Neural cell (in vitro differentiated cells): ENCODE measurements around the gene CDK17. TPM values are rescaled to one million over a fixed set of nuclear protein-coding genes. Genes with fewer than 3 reads are reported as not detected.

ENCODE experiments used
- H2AFZ ChIP-seq: fragments of 200-600, 300-800 bp; sonication (generic), shearing (Covaris generic); 2 replicates; pipeline ENCODE4 v1.6.0; 2014; ENCODE audit warnings: low read depth, mild to moderate bottlenecking, antibody characterized with exemption, low read length, moderate library complexity
- H3F3A ChIP-seq: fragments of 200-600 bp; shearing (Covaris generic); 2 replicates; pipeline ENCODE4 v1.6.1; 2016; ENCODE audit warnings: mild to moderate bottlenecking, moderate library complexity, mixed read lengths, antibody characterized with exemption, low read length; ENCODE audit not compliant: insufficient read depth, poor library complexity, severe bottlenecking
- H3K27ac ChIP-seq: fragments of 200-600, 300-800 bp; sonication (generic), shearing (Covaris generic); 2 replicates; pipeline ENCODE4 v1.5.1; 2014; ENCODE audit warnings: mild to moderate bottlenecking, low read length, moderate library complexity
- H3K27me3 ChIP-seq: fragments of 300-800, 200-600 bp; sonication (generic), shearing (Covaris generic); 2 replicates; pipeline ENCODE4 v1.6.0; 2014; ENCODE audit warnings: mild to moderate bottlenecking, low read depth, low read length, moderate library complexity; ENCODE audit not compliant: insufficient read depth
- H3K36me3 ChIP-seq: fragments of 300-800, 200-600 bp; sonication (generic), shearing (Covaris generic); 2 replicates; pipeline ENCODE4 v1.5.1; 2014; ENCODE audit warnings: mild to moderate bottlenecking, antibody characterized with exemption, low read length, moderate library complexity; ENCODE audit not compliant: insufficient read depth
- H3K4me2 ChIP-seq: fragments of 300-800, 200-600 bp; sonication (generic), shearing (Covaris generic); 2 replicates; pipeline ENCODE4 v1.6.0; 2014; ENCODE audit warnings: mild to moderate bottlenecking, low read length
- H3K4me3 ChIP-seq: fragments of 300-800, 200-600 bp; sonication (generic), shearing (Covaris generic); 2 replicates; pipeline ENCODE4 v1.5.1; 2014; ENCODE audit warnings: mild to moderate bottlenecking, low read length, moderate library complexity
- H3K79me2 ChIP-seq: fragments of 200-600 bp; shearing (Covaris generic); replicated peaks from 2 replicates; pipeline ENCODE4 v1.6.0; 2014; ENCODE audit warnings: mild to moderate bottlenecking, low read length, moderate library complexity; ENCODE audit not compliant: insufficient read depth
- H3K9ac ChIP-seq: fragments of 300-800, 200-600 bp; sonication (generic), shearing (Covaris generic); 2 replicates; pipeline ENCODE4 v1.6.1; 2016; ENCODE audit warnings: mild to moderate bottlenecking, low read length, mixed read lengths
- H3K9me2 ChIP-seq: fragments of 200-600 bp; shearing (Covaris generic); 2 replicates; pipeline ENCODE4 v1.6.1; 2016; ENCODE audit warnings: mild to moderate bottlenecking, low read length, mixed read lengths; ENCODE audit not compliant: insufficient read depth
- H3K9me3 ChIP-seq: fragments of 200-600, 300-800 bp; sonication (generic), shearing (Covaris generic); 2 replicates; pipeline ENCODE4 v1.6.1; 2016; ENCODE audit warnings: mild to moderate bottlenecking, mixed run types, low read length, moderate library complexity, mixed read lengths
- H4K20me1 ChIP-seq: fragments of 200-600 bp; shearing (Covaris generic); 2 replicates; pipeline ENCODE4 v1.6.1; 2016; ENCODE audit warnings: mild to moderate bottlenecking, mixed run types; ENCODE audit not compliant: insufficient read depth
- EP300 ChIP-seq: fragments of 450-650 bp; conservative IDR thresholded peaks from 2 replicates; pipeline ENCODE4 v1.6.1; 2014; ENCODE audit warnings: antibody characterized with exemption, mild to moderate bottlenecking, moderate library complexity; ENCODE audit not compliant: poor library complexity, severe bottlenecking
- EZH2 ChIP-seq: fragments of 200-600, 300-800 bp; shearing (Covaris generic), sonication (generic); IDR thresholded peaks from 2 replicates; pipeline ENCODE4 v1.6.1; 2014; ENCODE audit warnings: antibody characterized with exemption, low read length, borderline replicate concordance, mild to moderate bottlenecking; ENCODE audit not compliant: insufficient read depth, poor library complexity, severe bottlenecking
- MXI1 ChIP-seq: fragments of 450-650 bp; conservative IDR thresholded peaks from 2 replicates; pipeline ENCODE4 v1.6.1; 2014; ENCODE audit warnings: antibody characterized with exemption, mild to moderate bottlenecking; ENCODE audit not compliant: poor library complexity, severe bottlenecking
- POLR2AphosphoS5 ChIP-seq: IDR thresholded peaks from 2 replicates; pipeline ENCODE4 v1.6.1; 2012
- RAD21 ChIP-seq: fragments of 450-650 bp; conservative IDR thresholded peaks from 2 replicates; pipeline ENCODE4 v1.6.1; 2014; ENCODE audit warnings: antibody characterized with exemption, mild to moderate bottlenecking, moderate library complexity
- SMC3 ChIP-seq: fragments of 450-650 bp; conservative IDR thresholded peaks from 2 replicates; pipeline ENCODE4 v1.6.1; 2014; ENCODE audit warnings: antibody characterized with exemption, mild to moderate bottlenecking, moderate library complexity; ENCODE audit not compliant: poor library complexity
- TAF1 ChIP-seq: IDR thresholded peaks from 2 replicates; pipeline ENCODE4 v1.6.1; 2012; ENCODE audit warnings: low read depth
- polyA plus RNA-seq: library from polyadenylated mRNA; depleted of rRNA; stranded (reverse); fragments of >200 nt; gene quantifications from 2 replicates; pipeline ENCODE4 v1.2.3, GENCODE V29; 2014
- TF ChIP-seq, protein P1 (sequence below): fragments of 450-650 bp; IDR thresholded peaks from 2 replicates; pipeline ENCODE4 v1.5.1; 2014; ENCODE audit warnings: antibody characterized with exemption, mild to moderate bottlenecking, moderate library complexity; ENCODE audit not compliant: poor library complexity, severe bottlenecking
- TF ChIP-seq, protein P2 (sequence below): IDR thresholded peaks from 2 replicates; pipeline ENCODE4 v1.6.1; 2012; ENCODE audit warnings: borderline replicate concordance

The CDK17 gene
- polyA plus RNA-seq, 1 donor from 2014 or later, result 119 TPM

DNA sequence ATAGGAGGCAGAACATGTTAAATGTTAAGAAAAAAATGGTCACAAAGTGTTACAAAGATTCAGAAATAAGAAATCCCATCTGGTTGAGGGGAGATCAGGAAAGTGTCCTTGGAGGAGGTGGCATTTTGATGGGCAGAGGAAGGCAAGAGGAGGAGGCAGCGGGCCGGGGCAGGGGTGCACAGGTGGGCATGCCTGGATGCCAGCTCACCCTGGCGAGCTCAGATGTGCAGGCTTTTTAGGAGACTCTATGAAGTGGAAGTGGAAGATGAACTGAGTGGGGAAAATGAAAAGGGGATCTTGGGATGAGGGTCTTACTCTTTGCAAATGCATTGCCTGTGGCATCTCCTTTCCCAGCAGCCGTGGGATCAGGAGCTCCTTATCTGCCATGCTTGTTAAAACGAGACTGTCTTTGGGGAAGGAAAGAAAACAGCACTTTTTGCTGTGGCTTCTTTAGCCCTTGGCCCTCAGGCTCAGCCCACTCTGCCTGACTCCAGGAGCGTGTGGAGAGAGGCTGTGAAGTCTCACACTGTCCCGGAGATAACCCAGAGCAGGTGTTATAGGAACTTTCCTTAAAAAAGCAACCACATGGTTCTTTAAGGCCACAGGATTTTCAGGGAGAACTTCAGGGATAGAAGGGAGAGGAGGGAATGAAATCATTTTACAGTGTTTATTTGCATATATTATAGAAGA lies 143.4 kb downstream of the CDK17 start:
- Histone ChIP-seq H3K9ac (no peak overlapping the region), H3K4me2 (no peak overlapping the region), H3K79me2 (no peaks in the 10 kb centered on the region), H3K4me3 (no peak overlapping the region), H3K9me3 (no peaks in the 10 kb centered on the region), H2AFZ (no peak overlapping the region), H3K27ac (no peak overlapping the region), H3K27me3 (no peaks in the 10 kb centered on the region), H3F3A (no peaks in the 10 kb centered on the region), H3K9me2 (no peaks in the 10 kb centered on the region), H3K36me3 (no peaks in the 10 kb centered on the region), H4K20me1 (no peaks in the 10 kb centered on the region)
- no peak for TF ChIP-seq EP300
- TF ChIP-seq MXI1, result no peak
- TF ChIP-seq SMC3, result no peak
- no peak for TF ChIP-seq RAD21
- no peak for TF ChIP-seq EZH2
- no peak for TF ChIP-seq POLR2AphosphoS5
- TF ChIP-seq, protein P1, sequence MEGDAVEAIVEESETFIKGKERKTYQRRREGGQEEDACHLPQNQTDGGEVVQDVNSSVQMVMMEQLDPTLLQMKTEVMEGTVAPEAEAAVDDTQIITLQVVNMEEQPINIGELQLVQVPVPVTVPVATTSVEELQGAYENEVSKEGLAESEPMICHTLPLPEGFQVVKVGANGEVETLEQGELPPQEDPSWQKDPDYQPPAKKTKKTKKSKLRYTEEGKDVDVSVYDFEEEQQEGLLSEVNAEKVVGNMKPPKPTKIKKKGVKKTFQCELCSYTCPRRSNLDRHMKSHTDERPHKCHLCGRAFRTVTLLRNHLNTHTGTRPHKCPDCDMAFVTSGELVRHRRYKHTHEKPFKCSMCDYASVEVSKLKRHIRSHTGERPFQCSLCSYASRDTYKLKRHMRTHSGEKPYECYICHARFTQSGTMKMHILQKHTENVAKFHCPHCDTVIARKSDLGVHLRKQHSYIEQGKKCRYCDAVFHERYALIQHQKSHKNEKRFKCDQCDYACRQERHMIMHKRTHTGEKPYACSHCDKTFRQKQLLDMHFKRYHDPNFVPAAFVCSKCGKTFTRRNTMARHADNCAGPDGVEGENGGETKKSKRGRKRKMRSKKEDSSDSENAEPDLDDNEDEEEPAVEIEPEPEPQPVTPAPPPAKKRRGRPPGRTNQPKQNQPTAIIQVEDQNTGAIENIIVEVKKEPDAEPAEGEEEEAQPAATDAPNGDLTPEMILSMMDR, result no peak
- no peak for TF ChIP-seq TAF1
- TF ChIP-seq, protein P2, sequence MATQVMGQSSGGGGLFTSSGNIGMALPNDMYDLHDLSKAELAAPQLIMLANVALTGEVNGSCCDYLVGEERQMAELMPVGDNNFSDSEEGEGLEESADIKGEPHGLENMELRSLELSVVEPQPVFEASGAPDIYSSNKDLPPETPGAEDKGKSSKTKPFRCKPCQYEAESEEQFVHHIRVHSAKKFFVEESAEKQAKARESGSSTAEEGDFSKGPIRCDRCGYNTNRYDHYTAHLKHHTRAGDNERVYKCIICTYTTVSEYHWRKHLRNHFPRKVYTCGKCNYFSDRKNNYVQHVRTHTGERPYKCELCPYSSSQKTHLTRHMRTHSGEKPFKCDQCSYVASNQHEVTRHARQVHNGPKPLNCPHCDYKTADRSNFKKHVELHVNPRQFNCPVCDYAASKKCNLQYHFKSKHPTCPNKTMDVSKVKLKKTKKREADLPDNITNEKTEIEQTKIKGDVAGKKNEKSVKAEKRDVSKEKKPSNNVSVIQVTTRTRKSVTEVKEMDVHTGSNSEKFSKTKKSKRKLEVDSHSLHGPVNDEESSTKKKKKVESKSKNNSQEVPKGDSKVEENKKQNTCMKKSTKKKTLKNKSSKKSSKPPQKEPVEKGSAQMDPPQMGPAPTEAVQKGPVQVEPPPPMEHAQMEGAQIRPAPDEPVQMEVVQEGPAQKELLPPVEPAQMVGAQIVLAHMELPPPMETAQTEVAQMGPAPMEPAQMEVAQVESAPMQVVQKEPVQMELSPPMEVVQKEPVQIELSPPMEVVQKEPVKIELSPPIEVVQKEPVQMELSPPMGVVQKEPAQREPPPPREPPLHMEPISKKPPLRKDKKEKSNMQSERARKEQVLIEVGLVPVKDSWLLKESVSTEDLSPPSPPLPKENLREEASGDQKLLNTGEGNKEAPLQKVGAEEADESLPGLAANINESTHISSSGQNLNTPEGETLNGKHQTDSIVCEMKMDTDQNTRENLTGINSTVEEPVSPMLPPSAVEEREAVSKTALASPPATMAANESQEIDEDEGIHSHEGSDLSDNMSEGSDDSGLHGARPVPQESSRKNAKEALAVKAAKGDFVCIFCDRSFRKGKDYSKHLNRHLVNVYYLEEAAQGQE, result no peak

DNA sequence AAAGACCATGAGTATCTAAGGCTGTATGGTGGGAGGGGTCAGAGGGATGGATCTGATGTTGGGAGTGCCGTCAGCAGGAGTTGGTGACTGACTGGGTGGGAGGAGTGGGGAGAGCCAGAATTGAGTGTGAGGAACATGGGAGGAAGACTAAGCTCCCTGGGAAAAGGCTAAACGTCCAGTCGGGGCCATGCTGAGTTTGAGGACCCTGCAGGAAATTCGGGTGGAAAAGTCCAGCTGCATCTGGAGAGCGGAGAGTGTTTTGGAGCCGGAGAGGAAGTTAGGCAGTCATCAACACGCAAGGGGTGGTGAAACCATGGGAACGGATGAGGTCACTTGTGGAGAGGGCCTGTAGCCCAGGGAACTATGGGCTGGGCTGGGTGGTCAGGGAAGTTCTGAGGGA lies 145.2 kb downstream of the CDK17 start:
- Histone ChIP-seq H3K27ac (no peak overlapping the region), H3K79me2 (no peaks in the 10 kb centered on the region), H2AFZ (no peak overlapping the region), H3K9ac (no peak overlapping the region), H3K9me2 (no peaks in the 10 kb centered on the region), H4K20me1 (no peaks in the 10 kb centered on the region), H3K9me3 (no peaks in the 10 kb centered on the region), H3K27me3 (no peaks in the 10 kb centered on the region), H3K4me2 (no peak overlapping the region), H3K36me3 (no peaks in the 10 kb centered on the region), H3K4me3 (no peak overlapping the region), H3F3A (no peaks in the 10 kb centered on the region)
- no peak for TF ChIP-seq TAF1
- no peak for TF ChIP-seq MXI1
- TF ChIP-seq EZH2, result no peak
- no peak for TF ChIP-seq RAD21
- TF ChIP-seq, protein P1, result no peak
- no peak for TF ChIP-seq SMC3
- no peak for TF ChIP-seq EP300
- no peak for TF ChIP-seq POLR2AphosphoS5
- TF ChIP-seq, protein P2, result no peak
